GM21825 (cell line): ENCODE data around the gene PSMB10.
"Not testable (repeated sequence)": the region's sequence is repeated elsewhere in the genome, so short reads cannot be mapped to it uniquely, and the experiment has no call there.

Experiments
- ATAC-seq: cut with Tn5 transposase; IDR thresholded peaks from one replicate; pipeline ENCODE4 v1.9.1; 2021; ENCODE audit warnings: mild to moderate bottlenecking, moderate library complexity; ENCODE audit not compliant: unreplicated experiment

The PSMB10 gene

DNA sequence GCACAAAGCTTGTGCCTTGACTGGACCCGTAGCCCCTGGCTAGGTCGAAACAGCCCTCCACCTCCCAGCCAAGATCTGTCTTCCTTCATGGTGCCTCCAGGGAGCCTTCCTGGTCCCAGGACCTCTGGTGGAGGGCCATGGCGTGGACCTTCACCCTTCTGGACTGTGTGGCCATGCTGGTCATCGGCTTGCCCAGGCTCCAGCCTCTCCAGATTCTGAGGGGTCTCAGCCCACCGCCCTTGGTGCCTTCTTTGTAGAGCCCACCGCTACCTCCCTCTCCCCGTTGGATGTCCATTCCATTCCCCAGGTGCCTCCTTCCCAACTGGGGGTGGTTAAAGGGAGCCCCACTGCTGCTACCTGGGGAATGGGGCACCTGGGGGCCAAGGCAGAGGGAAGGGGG is 8.5 kb downstream of the PSMB10 start:
- no peak for ATAC-seq

DNA sequence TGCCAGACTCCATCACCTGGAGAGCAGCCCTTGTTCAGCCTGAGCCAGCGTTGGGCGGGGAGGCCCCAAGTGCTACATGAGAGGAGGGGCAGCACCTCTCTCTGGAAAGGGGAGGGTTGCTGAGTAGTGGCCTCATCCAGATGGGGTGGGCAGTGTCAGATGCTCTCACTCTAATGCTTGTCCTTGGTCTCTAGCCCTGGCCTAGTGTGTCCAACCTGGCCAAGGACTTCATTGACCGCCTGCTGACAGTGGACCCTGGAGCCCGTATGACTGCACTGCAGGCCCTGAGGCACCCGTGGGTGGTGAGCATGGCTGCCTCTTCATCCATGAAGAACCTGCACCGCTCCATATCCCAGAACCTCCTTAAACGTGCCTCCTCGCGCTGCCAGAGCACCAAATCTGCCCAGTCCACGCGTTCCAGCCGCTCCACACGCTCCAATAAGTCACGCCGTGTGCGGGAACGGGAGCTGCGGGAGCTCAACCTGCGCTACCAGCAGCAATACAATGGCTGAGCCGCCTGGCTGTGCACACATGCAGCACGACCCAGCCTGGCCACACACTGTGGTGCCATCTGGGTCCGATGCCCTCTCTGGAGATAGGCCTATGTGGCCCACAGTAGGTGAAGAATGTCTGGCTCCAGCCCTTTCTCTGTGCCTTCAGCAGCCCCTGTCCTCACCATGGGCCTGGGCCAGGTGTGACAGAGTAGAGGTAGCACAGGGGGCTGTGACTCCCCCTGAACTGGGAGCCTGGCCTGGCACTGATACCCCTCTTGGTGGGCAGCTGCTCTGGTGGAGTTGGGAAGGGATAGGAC is 9.3 kb downstream of the PSMB10 start:
- no peak for ATAC-seq

DNA sequence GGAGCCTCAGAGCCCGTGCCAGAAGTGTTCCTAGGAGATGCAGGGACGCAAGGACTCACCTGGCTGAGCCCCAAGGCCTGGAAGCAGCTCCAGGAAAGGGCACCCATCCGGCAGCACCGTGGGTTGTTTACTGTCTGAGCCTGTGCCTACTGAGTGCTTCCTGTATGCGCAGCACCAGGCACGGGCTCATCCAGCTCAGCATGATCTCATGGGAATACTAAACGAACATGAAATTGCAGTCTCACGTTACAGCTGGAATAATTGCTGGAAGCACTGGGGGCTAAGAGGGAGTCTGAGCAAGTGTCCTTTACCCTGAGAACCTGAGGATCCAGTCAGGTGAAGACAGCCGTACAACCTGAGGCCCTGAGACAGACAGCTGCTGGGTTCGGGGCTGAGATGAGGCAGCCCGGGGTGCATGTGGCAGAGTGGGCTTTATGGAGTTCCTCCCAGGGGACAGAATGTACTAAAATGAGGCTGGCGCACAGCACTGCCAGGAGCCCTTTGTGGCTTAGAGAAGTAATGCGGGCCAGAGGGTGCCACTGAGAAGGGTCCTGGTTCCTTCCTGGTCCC is 10.4 kb downstream of the PSMB10 start:
- no peak for ATAC-seq

GRCh38 chr16:67924140-67924906 is 12.3 kb downstream of the PSMB10 start:
- ATAC-seq, result no peak

DNA sequence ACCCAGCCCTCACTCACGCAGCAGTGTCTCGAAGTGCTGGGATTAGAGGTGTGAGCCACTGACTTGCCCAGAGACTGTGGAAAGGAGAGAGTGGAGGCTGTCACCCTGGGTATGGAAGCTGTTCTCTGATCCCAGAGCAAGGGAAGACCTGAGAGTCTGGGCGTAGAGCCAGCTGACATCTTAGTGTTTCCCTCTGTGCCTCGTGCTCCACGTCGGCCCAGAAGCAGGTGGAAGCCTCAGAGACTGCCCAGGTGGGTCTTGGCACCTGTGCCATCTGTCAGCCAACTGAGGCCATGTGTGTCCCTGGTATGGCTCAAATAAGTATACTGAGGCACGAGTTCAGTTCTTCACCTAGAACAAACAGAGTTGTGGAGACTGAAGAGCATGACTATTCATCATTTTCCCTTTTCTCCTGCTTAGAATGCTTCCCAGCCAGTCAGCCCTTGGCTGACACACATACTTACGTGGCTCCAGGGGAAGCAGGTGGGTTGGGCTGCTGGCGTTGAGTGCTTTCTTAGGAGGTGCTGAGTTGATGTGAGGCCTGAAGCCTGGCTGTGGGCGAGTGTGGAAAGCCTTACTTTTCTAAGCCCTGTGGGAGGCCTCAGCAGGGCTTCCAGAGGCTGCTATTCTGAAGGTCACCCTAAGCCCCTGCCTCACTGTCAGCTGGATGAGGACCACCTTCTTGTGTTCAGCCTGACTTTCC is 13.1 kb downstream of the PSMB10 start:
- ATAC-seq, result no peak

- no peak for ATAC-seq
Observed at GRCh38 chr16:67922740-67923139, 13.9 kb downstream of the PSMB10 start.

DNA sequence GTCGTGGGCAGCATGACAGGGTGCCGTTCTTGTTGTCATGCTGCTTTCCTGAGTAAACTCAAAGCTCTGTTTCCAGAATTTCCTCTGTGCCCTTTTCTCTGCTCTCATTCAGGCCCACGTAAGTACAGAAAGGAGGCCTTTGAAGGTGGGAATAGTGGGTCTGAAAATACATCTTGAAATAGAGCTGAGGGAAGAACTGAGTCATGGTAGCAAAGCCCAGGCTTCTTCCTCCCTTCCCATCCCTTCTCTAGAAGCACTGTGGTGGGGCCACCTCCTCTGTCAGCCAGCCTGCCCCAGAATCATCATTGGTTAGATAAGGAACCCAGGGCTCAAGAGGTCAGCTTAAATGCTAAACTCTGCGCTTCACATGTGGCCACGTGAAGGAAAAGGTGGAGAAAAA is 14.4 kb downstream of the PSMB10 start:
- ATAC-seq, result no peak

DNA sequence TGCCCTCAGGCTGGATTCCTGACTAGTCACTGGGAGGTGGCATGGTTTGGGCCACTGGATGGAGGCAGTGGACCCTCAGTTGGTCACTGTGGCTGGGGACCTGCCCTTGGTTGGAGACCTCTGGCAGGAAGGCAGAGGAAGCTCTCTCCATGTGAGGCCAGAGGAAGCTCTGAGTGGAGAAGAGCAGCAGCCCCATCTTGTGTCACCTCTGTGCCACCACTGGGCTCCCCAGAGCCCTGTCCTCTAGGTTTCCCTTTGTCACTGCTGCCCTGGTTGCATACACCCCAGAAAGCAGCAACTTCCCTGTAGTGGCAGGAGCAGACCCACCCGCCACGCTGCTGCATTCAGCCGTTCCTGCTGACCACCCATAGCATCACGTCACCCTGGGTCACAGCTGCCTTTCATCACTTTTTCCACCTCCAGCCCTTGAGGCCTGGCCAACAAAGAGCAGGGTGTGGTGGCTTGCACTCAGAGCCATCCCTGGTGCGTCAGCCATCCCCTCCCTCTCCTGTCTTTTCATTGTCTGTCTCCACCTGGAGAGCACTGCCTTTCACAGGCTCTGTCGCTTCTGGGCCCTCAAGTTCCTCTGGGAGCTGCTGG is 16.9 kb downstream of the PSMB10 start:
- no peak for ATAC-seq

- no peak for ATAC-seq
Observed at GRCh38 chr16:67917852-67918236, 18.8 kb downstream of the PSMB10 start.

DNA sequence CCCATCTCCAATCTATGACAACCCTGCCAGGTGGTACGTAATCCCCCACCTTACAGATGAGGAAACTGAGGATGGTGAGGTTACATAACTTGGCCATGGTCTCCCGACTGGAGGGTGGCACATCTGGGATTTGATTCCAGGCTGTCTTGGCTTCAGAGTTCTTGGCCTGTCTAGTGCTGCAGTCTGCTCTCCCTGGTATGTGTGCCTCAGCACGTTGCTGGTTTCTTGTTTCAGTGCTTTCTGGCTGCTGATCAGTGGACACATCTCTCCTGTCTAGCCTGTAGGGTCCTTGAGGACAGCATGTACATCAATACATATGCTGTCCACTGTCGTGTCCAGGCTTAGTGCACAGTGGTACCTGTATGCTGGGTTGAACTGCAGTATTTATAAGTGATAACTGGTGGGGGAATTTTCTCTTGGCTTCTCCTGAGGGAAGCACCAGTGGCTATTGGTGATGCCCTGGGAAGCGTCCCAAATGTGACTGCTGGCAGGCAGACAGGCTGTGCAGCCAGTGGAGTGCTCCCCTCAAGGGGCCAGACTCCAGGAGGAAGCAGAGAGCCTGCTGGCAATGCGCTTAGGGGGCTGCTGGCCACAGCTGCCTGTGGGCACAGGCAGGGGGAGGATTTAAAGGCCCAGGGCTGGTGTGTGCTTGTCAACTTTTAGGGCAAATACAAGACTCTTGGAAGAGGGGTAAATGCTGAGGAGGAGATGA is 19.4 kb downstream of the PSMB10 start:
- ATAC-seq, result no peak

GRCh38 chr16:67915831-67916723 is 20.6 kb downstream of the PSMB10 start:
- no peak for ATAC-seq

DNA sequence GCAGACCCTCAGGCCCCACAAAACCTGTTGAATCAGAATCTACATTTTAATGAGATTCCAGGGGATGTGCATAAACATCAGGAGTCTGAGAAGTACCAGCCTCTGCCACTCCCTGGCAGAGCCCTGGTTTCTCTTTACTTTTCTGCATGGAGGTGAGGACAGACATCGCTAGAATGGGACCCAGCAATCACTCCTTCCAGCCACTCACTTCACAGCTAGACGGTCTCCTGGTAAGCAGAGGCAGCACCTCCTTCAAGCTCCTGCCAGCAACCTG is 21.2 kb downstream of the PSMB10 start:
- ATAC-seq, result not testable (repeated sequence)

- ATAC-seq, result no peak
Observed at GRCh38 chr16:67914758-67915495, 21.7 kb downstream of the PSMB10 start.

GRCh38 chr16:67910158-67910557 is 26.5 kb downstream of the PSMB10 start:
- ATAC-seq, result no peak

DNA sequence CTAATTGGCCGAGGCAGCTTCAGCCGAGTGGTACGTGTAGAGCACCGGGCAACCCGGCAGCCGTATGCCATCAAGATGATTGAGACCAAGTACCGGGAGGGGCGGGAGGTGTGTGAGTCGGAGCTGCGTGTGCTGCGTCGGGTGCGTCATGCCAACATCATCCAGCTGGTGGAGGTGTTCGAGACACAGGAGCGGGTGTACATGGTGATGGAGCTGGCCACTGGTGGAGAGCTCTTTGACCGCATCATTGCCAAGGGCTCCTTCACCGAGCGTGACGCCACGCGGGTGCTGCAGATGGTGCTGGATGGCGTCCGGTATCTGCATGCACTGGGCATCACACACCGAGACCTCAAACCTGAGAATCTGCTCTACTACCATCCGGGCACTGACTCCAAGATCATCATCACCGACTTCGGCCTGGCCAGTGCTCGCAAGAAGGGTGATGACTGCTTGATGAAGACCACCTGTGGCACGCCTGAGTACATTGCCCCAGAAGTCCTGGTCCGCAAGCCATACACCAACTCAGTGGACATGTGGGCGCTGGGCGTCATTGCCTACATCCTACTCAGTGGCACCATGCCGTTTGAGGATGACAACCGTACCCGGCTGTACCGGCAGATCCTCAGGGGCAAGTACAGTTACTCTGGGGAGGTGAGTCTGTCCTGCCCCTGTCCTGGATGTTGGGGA is 27.5 kb downstream of the PSMB10 start:
- no peak for ATAC-seq

DNA sequence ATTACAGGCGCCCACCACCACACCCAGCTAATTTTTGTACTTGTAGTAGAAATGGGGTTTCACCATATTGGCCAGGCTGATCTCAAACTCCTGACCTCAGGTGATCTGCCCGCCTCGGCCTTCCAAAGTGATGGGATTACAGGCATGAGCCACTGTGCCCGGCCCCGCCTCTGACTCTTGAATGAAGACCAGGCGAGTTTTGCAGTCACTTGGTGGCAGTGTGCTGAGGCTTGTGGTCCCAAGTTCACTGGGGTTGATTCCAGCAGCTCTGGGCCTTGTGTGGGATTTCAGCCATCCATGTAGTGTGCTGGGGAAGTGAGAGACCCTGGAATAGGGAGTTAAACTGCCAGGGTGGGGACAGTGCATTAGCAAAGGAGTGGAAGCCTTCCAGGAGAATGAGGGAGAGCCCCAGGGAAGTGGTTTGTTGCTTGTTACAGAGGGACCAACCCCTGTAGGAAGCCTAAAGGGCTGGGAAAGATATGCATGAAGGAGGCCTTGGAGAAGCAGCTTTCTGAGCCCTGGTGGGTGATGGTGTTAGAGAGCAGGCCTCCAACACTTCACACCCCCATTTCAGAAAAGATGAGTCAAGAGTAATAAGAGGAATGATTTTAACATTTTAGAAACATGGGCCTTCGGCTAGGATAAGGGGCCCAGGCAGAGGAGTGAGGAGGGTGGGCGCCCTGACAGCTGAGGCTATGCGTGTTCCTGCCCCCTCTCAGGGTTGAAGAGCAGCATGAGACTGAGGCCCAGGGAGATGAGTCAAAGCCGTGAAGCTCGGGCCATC is 29.1 kb downstream of the PSMB10 start:
- no peak for ATAC-seq

- ATAC-seq, result no peak
Observed at GRCh38 chr16:67902831-67903230, 33.8 kb downstream of the PSMB10 start.

DNA sequence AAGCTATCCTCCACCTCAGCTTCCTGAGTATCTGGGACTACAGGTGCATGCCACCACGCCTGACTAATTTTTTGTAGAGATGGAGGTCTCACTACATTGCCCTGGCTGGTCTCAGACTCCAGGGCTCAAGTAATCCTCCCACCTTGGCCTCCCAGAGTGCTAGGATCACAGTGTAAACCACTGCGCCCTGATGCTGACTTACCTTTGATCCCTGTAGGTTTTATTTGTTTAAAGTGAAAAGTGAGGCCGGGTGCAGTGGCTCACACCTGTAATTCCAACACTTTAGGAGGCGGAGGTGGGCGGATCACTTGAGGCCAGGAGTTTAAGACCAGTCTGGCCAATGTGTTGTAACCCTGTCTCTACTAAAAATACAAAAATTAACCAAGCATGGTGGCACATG is 34.9 kb downstream of the PSMB10 start:
- ATAC-seq, result no peak
